ENCODE results near the gene MARCKSL1. TPM values are rescaled to one million over a fixed set of nuclear protein-coding genes. Genes with fewer than 3 reads are reported as not detected.
A peak's percentile ranks its signal among the peaks of the same experiment; 100 is the strongest.

MARCKSL1 gene
- total RNA-seq, 1 experiment from 2014 or later = 457 TPM

DNA sequence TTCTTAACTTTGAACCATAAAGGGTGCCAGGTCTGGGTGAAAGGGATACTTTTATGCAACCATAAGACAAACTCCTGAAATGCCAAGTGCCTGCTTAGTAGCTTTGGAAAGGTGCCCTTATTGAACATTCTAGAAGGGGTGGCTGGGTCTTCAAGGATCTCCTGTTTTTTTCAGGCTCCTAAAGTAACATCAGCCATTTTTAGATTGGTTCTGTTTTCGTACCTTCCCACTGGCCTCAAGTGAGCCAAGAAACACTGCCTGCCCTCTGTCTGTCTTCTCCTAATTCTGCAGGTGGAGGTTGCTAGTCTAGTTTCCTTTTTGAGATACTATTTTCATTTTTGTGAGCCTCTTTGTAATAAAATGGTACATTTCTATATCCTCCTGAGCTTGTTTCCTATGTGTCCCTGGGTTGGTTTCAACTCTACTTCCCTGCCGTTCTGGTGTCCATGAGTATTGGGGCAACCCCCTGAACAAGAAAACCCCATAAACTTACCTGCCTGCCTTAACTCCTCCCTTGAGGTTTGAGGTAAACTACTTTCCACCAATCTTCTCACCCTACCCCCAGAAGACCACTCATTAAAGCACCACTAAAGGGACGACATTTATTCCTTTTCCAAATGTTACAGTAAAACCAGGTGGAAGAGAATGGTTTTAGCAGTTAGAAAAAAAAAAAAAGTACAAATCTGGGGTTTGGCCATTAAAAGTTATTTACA is 2.6 kb downstream of the MARCKSL1 start:
- Mint-ChIP-seq H3K9me3 (no peaks in the 10 kb centered on the region; a peak in 1 of 5 replicates), H3K27me3 (ENCODE audit: low read depth) (peaks cover 23% of the 10 kb centered on the region), H3K4me3 (peak overlapping the region; percentile 93 to 97), H3K27ac (peak overlapping the region in 1 of 3 experiments; percentile 88; a peak in 2 of 7 replicates), H3K4me1 (peaks cover 38 to 51% of the 10 kb centered on the region in 2 experiments), H3K36me3 (ENCODE audit: insufficient read depth in 1 of 3, low read depth in 3 of 3) (peaks cover 35 to 66% (median 61%) of the 10 kb centered on the region in 3 experiments)
- Histone ChIP-seq H3K4ac (ENCODE audit: low read depth, low read length) (no peak overlapping the region), H2BK12ac (ENCODE audit: insufficient read length, low read depth, low read length) (no peak overlapping the region), H3K79me2 (ENCODE audit: insufficient read depth, low read length) (peaks cover 6% of the 10 kb centered on the region; the same call in 1 of the 2 replicates), H3K23me2 (ENCODE audit: insufficient read length, low read depth, low read length, poor library complexity, severe bottlenecking) (peaks cover 11% of the 10 kb centered on the region), H4K91ac (ENCODE audit: insufficient read length, low read depth, low read length) (no peak overlapping the region), H2BK120ac (ENCODE audit: low read depth, low read length, poor library complexity, severe bottlenecking) (no peak overlapping the region), H3T11ph (ENCODE audit: low read length) (no peak overlapping the region), H3K18ac (ENCODE audit: insufficient read length, low read depth, low read length) (no peak overlapping the region), H2BK15ac (ENCODE audit: low read depth, low read length) (no peak overlapping the region), H3K27ac (ENCODE audit: insufficient read length, low read depth, low read length) (no peak overlapping the region), H4K20me1 (ENCODE audit: control insufficient read depth, insufficient read depth, insufficient read length) (no peaks in the 10 kb centered on the region), H3K14ac (ENCODE audit: insufficient read depth, low read length) (no peak overlapping the region), H4K8ac (replicated peaks; ENCODE audit: insufficient read length, low read depth, low read length) (no peak overlapping the region), H2AFZ (ENCODE audit: low read length) (no peak overlapping the region), H3K4me2 (ENCODE audit: insufficient read depth, insufficient read length, low read length) (no peak overlapping the region), H3K27me3 (ENCODE audit: insufficient read depth, low read length) (peaks cover 2% of the 10 kb centered on the region; the same call in 1 of the 2 replicates), H3K56ac (ENCODE audit: insufficient read length, low read depth, low read length) (no peak overlapping the region), H4K5ac (ENCODE audit: insufficient read length, low read depth, low read length) (no peak overlapping the region), H2BK20ac (ENCODE audit: low read depth, low read length, poor library complexity, severe bottlenecking) (no peak overlapping the region), H3K9me3 (ENCODE audit: control insufficient read depth, low read depth, low read length) (no peaks in the 10 kb centered on the region), H3K79me1 (ENCODE audit: insufficient read depth, low read depth, low read length, poor library complexity, severe bottlenecking) (no peaks in the 10 kb centered on the region), H3K9ac (ENCODE audit: extremely low read depth, insufficient read length, low read length) (no peak overlapping the region), H3K23ac (ENCODE audit: insufficient read length, low read depth, low read length) (no peak overlapping the region), H2BK5ac (ENCODE audit: insufficient read length, low read length) (no peak overlapping the region), H2AK5ac (ENCODE audit: insufficient read length, low read length) (no peak overlapping the region), H3K4me1 (ENCODE audit: insufficient read depth, low read length) (peaks cover 3% of the 10 kb centered on the region; the same call in 1 of the 2 replicates)
- no peak for DNase-seq
- TF ChIP-seq CTCF (conservative IDR thresholded peaks at IDR 0.05) = no peak
- no CpG with 5 or more reads among the region's 3 CpGs for WGBS (ENCODE audit: extremely low coverage, insufficient read length, low lambda C conversion rate)

Data from H9 (cell line).